NCI-H2081 treated with DMSO at 0.1 percent for 48 hours (cell line): Measurements from ENCODE around the gene ZNF783.
"Not testable (repeated sequence)": the region's sequence is repeated elsewhere in the genome, so short reads cannot be mapped to it uniquely, and the experiment has no call there.

Experiments
- DNase-seq: peaks from one replicate; lab custom pipeline; 2025; lab: John Stamatoyannopoulos, UW

The ZNF783 gene

GRCh38 chr7:149240637-149241036 is 21.4 kb upstream of the ZNF783 start:
- no peak for DNase-seq

DNA sequence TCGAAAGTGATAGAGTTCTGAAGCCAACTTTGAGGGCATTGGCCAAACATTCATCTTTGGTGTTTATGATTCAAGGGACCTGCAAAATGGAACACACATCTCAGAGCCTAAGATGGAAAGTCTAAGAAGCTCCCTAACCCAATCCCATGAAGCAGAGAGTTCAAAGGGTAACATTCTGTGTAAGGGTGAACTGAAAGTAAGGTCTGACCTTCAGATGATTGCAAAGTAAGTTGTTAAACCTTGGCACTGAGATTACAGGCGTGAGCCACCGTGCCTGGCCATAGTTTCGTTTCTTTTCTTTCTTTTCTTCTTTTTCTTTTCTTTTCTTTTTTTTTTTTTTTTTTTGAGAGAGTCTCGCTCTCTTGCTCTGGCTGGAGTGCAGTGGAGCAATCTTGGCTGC is 20.3 kb upstream of the ZNF783 start:
- DNase-seq: no peak

DNA sequence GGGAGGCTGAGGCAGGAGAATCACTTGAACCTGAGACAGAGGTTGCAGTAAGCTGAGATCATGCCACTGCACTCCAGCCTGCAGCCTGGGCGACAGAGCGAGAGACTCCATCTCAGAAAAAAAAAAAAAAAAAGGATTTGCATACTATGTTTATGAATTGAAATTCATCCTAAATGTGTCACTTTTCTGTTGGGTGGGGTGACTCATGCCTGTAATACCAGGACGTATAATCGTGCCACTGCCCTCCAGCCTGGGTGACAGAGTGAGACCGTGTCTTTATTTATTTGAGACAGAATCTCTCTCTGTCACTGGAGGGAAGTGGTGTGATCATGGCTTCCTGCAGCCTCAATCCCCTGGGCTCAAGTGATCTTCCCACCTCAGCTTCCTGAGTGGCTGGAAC is 16.8 kb upstream of the ZNF783 start:
- no peak for DNase-seq

DNA sequence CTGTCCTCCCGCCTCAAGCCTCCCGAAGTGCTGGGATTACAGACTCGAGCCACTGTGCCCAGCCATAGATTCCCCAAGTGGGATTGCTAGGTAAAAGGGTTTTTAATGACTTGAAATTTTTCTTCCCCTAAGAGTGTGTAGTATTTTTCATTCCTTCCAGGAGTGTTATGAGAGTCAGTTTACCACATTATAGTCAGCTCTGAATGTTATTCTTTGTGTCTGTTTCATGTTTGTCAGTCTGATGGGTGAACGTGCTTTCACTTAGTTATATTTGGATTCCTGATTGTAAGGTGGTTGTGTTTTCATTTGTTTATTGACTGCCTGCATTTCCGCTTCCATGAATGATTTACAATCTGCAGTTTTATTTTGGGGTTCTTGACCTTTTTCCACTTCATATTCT is 16.3 kb upstream of the ZNF783 start:
- DNase-seq: no peak

- DNase-seq: no peak
Observed at GRCh38 chr7:149248777-149249176, 13.2 kb upstream of the ZNF783 start.

DNA sequence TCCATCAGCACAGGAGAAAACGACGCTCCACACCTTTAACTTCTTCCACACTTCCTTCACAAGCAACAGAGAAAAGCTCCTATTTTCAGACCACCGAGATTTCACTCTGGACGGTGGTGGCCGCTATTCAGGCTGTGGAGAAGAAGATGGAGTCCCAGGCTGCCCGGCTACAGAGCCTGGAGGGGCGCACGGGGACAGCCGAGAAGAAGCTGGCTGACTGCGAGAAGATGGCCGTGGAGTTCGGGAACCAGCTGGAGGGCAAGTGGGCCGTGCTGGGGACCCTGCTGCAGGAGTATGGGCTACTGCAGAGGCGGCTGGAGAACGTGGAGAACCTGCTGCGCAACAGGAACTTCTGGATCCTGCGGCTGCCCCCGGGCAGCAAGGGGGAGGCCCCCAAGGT is 11.8 kb upstream of the ZNF783 start:
- DNase-seq: not testable (repeated sequence)

DNA sequence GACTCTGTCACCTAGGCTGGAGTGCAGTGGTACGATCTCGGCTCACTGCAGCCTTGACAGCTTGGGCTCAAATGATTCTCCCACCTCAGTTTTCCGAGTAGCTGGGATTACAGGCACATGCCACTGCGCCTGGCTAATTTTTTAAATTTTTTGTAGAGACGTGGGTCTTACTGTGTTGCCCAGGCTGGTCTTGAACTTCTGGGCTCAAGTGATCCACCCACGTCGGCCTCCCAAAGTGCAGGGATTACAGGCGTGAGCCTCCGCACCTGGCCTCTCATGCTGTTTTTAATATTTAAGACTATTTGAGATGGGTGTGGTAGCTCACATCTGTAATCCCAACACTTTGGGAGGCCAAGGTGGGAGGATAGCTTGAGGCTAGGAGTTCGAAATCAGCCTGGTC is 10.5 kb upstream of the ZNF783 start:
- not testable (repeated sequence) for DNase-seq

- DNase-seq: no peak
Observed at GRCh38 chr7:149252378-149252777, 9.6 kb upstream of the ZNF783 start.

GRCh38 chr7:149253665-149254064 is 8.3 kb upstream of the ZNF783 start:
- no peak for DNase-seq

GRCh38 chr7:149254181-149254858 is 7.7 kb upstream of the ZNF783 start:
- DNase-seq: no peak

- DNase-seq: no peak
Observed at GRCh38 chr7:149255174-149255573, 6.8 kb upstream of the ZNF783 start.

DNA sequence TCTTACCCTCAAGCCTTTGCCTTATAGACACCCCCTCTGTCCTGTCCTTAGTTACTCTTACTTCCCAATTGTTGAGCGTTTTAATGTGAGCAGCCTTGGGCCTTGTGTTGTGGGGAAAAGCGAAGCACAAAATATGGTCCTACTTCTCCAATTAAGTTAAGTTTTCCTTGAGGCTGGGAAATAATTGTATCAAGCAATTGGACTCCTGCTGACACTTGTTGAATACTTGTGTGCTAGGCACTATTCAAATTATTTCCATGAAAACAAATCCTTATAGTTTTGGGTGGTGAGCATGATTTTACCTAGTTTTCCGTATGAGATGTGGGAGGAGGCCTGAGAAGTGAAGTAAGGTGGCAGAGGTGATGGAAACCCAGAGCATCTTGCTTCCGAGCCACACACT is 5.4 kb upstream of the ZNF783 start:
- DNase-seq: no peak

DNA sequence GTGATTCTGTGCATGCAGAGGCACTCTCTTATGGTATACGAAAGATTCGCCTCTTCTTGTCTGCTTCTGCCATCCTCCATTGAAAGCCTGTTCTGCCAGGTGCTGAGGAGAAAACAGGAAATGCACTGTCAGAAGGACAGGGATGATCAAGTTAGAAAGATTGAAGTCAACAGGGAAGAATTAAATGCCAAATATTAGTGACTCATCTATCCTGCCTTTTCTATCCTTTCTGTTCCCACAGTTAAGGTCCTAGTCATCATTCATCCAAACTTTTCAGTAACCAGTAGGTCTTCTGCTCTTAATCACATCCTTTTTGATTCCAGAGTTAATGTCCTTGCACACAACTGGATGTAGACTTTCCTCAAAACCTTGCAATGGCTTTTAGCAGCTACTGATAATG is 4.8 kb upstream of the ZNF783 start:
- no peak for DNase-seq

GRCh38 chr7:149261316-149261828 is 624 bp upstream of the ZNF783 start:
- DNase-seq: no peak

- DNase-seq: no peak
Observed at GRCh38 chr7:149266451-149266850, 4.5 kb downstream of the ZNF783 start.

- DNase-seq: no peak
Observed at GRCh38 chr7:149267733-149268132, 5.7 kb downstream of the ZNF783 start.

GRCh38 chr7:149274424-149274823 is 12.4 kb downstream of the ZNF783 start:
- not testable (repeated sequence) for DNase-seq

DNA sequence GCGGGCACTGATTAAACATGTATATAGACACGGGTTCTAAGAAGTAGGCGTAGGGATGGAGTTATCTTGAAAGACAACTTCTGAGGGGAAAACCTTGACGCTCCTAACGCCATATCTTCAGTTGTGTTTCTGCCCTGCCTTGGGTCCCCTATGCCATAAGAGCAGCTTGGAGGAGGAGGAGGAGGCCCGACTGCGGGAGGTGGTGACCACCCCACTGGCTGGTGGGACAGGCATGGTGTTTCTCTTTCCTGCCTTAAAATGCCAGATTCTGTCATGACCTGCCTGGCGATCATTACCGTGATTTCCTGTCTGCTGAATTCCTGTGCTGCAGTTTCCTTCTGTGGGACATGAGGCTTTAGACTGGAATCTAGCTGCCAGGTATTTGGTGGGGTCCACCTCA is 15.9 kb downstream of the ZNF783 start:
- no peak for DNase-seq

DNA sequence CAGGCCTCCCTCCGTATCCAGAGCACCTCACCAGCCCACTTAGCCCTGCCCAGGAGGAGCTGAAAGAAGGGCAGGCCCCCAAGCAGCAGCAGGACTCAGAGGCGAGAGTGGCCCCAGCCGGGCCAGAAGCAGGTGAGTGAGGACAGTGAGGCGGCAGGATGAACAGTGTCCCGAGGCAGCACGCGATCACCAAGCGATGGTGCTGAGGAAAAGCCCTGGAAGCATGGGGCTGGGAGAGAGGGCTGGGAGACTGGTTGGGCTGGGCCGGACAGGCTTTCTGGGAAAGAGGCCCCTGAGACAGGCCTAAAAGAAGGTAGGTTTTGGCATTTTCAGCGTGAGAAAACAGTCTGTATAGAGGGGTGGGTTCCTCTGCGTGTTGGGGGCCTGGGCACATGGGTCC is 16.4 kb downstream of the ZNF783 start:
- no peak for DNase-seq

- DNase-seq: no peak
Observed at GRCh38 chr7:149279111-149279743, 17.2 kb downstream of the ZNF783 start.

GRCh38 chr7:149280151-149280550 is 18.2 kb downstream of the ZNF783 start:
- no peak for DNase-seq

- no peak for DNase-seq
Observed at GRCh38 chr7:149280661-149281507, 18.9 kb downstream of the ZNF783 start.
